HepG2 (cell line): ENCODE measurements around the gene COL13A1. TPM values are rescaled to one million over a fixed set of nuclear protein-coding genes. Genes with fewer than 3 reads are reported as not detected.

Experiments
- BRD4 ChIP-seq: sonication (generic); formaldehyde crosslinking; IDR thresholded peaks from 2 replicates; pipeline ENCODE4 v1.4.0; 2020; ENCODE audit warnings: missing genetic modification reagents
- ERF ChIP-seq: IDR thresholded peaks from 2 replicates; pipeline ENCODE4 v1.6.1; 2018; ENCODE audit warnings: missing biosample characterization, missing genetic modification reagents
- ESRRA ChIP-seq: sonication (generic); formaldehyde crosslinking; IDR thresholded peaks from 2 replicates; pipeline ENCODE4 v1.5.1; 2020; ENCODE audit warnings: mild to moderate bottlenecking, low read depth, missing genetic modification reagents
- KMT2A ChIP-seq: sonication (generic); formaldehyde crosslinking; IDR thresholded peaks from 2 replicates; pipeline ENCODE4 v1.4.0; 2020; ENCODE audit warnings: missing genetic modification reagents
- MEIS2 ChIP-seq: sonication (generic); formaldehyde crosslinking; IDR thresholded peaks from 2 replicates; pipeline ENCODE4 v1.9.0; 2021; ENCODE audit warnings: mild to moderate bottlenecking, missing genetic modification reagents
- SUZ12 ChIP-seq: fragments of 150-350 bp; IDR thresholded peaks from 2 replicates; pipeline ENCODE4 v1.6.1; 2014; ENCODE audit warnings: low read depth, low read length
- TMF1 ChIP-seq: sonication (generic); formaldehyde crosslinking; IDR thresholded peaks from 2 replicates; pipeline ENCODE4 v1.8.1; 2022; ENCODE audit warnings: low read depth, missing genetic modification reagents
- ZNF563 ChIP-seq: sonication (generic); formaldehyde crosslinking; IDR thresholded peaks from 2 replicates; pipeline ENCODE4 v1.8.0; 2022; ENCODE audit warnings: mild to moderate bottlenecking, moderate library complexity, missing genetic modification reagents
- polyA plus RNA-seq, 8 experiments: library from polyadenylated mRNA; depleted of rRNA in 3 of 8; stranded (reverse) in 7 of 8; unstranded in 1 of 8; fragments of >200 nt; fragmentation: Illumina TruSeq in 4 of 8; extraction: Trizol in 4 of 8; gene quantifications; 2 replicates each; pipeline versions ENCODE4 v1.2.1 to v1.2.3, GENCODE V29; 2011 to 2016; ENCODE audit warnings: low read depth in 4 of 8, missing spikeins in 1 of 8, mixed read lengths in 1 of 8; ENCODE audit not compliant: insufficient read depth in 1 of 8
- total RNA-seq, 5 experiments: library from RNA; depleted of rRNA; stranded (reverse); fragments of >200 nt; fragmentation: Illumina TruSeq; extraction: Trizol; gene quantifications; 2 replicates each; pipeline ENCODE4 v1.2.3, GENCODE V29; 2016; ENCODE audit warnings: low read depth in 1 of 5
- TF ChIP-seq, protein P1 (sequence below): sonication (generic); formaldehyde crosslinking; IDR thresholded peaks from 2 replicates; pipeline ENCODE4 v1.4.0; 2020; ENCODE audit warnings: missing genetic modification reagents
- TF ChIP-seq, protein P2 (sequence below): sonication (generic); formaldehyde crosslinking; IDR thresholded peaks from 2 replicates; pipeline ENCODE4 v1.5.0; 2020; ENCODE audit warnings: mild to moderate bottlenecking, missing genetic modification reagents

Gene COL13A1
- total and polyA plus RNA-seq, 2 of the 13 experiments (the other 11 are each of a cell fraction or from before 2014, with no cell fraction given), result 0.07 TPM; not detected in 1

GRCh38 chr10:69783515-69783914 lies 18.2 kb upstream of the COL13A1 start (continued):
- TF ChIP-seq KMT2A (CRISPR knock-in tag), result no peak
- no peak for TF ChIP-seq BRD4 (CRISPR knock-in tag)
- TF ChIP-seq ZNF563 (CRISPR knock-in tag), result no peak
- no peak for TF ChIP-seq ERF (CRISPR knock-in tag)
- TF ChIP-seq ESRRA, result no peak
- TF ChIP-seq, protein P1, sequence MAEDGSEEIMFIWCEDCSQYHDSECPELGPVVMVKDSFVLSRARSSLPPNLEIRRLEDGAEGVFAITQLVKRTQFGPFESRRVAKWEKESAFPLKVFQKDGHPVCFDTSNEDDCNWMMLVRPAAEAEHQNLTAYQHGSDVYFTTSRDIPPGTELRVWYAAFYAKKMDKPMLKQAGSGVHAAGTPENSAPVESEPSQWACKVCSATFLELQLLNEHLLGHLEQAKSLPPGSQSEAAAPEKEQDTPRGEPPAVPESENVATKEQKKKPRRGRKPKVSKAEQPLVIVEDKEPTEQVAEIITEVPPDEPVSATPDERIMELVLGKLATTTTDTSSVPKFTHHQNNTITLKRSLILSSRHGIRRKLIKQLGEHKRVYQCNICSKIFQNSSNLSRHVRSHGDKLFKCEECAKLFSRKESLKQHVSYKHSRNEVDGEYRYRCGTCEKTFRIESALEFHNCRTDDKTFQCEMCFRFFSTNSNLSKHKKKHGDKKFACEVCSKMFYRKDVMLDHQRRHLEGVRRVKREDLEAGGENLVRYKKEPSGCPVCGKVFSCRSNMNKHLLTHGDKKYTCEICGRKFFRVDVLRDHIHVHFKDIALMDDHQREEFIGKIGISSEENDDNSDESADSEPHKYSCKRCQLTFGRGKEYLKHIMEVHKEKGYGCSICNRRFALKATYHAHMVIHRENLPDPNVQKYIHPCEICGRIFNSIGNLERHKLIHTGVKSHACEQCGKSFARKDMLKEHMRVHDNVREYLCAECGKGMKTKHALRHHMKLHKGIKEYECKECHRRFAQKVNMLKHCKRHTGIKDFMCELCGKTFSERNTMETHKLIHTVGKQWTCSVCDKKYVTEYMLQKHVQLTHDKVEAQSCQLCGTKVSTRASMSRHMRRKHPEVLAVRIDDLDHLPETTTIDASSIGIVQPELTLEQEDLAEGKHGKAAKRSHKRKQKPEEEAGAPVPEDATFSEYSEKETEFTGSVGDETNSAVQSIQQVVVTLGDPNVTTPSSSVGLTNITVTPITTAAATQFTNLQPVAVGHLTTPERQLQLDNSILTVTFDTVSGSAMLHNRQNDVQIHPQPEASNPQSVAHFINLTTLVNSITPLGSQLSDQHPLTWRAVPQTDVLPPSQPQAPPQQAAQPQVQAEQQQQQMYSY (CRISPR knock-in tag), result no peak
- TF ChIP-seq, protein P2, sequence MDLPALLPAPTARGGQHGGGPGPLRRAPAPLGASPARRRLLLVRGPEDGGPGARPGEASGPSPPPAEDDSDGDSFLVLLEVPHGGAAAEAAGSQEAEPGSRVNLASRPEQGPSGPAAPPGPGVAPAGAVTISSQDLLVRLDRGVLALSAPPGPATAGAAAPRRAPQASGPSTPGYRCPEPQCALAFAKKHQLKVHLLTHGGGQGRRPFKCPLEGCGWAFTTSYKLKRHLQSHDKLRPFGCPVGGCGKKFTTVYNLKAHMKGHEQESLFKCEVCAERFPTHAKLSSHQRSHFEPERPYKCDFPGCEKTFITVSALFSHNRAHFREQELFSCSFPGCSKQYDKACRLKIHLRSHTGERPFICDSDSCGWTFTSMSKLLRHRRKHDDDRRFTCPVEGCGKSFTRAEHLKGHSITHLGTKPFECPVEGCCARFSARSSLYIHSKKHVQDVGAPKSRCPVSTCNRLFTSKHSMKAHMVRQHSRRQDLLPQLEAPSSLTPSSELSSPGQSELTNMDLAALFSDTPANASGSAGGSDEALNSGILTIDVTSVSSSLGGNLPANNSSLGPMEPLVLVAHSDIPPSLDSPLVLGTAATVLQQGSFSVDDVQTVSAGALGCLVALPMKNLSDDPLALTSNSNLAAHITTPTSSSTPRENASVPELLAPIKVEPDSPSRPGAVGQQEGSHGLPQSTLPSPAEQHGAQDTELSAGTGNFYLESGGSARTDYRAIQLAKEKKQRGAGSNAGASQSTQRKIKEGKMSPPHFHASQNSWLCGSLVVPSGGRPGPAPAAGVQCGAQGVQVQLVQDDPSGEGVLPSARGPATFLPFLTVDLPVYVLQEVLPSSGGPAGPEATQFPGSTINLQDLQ (CRISPR knock-in tag), result no peak
- TF ChIP-seq MEIS2, result no peak
- no peak for TF ChIP-seq SUZ12
- TF ChIP-seq TMF1 (CRISPR knock-in tag), result no peak
